Astrocyte (in vitro differentiated cells and primary cell): ENCODE data around the gene TCHHL1. TPM values are rescaled to one million over a fixed set of nuclear protein-coding genes. Genes with fewer than 3 reads are reported as not detected.

Experiments
- DNase-seq: peaks from one replicate; pipeline ENCODE4 v3.0.0-alpha.2; 2010; ENCODE audit warnings: low read depth
- FAIRE-seq: peaks from 2 replicates; lab custom pipeline; 2011; peaks lifted over from hg19 to GRCh38; lab: Jason Lieb, UNC
- H2AFZ ChIP-seq: 2 replicates; pipeline ENCODE4 v1.6.0; 2012; ENCODE audit warnings: low read depth, low read length, inconsistent platforms
- H3K27ac ChIP-seq: 2 replicates; pipeline ENCODE4 v1.5.1; 2011; ENCODE audit warnings: low read depth, low read length, inconsistent platforms
- H3K27me3 ChIP-seq: 2 replicates; pipeline ENCODE4 v1.6.0; 2011; ENCODE audit warnings: low read length, inconsistent platforms; ENCODE audit not compliant: insufficient read depth
- H3K36me3 ChIP-seq: 2 replicates; pipeline ENCODE4 v1.5.1; 2011; ENCODE audit warnings: low read length, inconsistent platforms; ENCODE audit not compliant: insufficient read depth
- H3K4me1 ChIP-seq: 2 replicates; pipeline ENCODE4 v1.5.1; 2011; ENCODE audit warnings: low read length, inconsistent platforms; ENCODE audit not compliant: insufficient read depth
- H3K4me2 ChIP-seq: 2 replicates; pipeline ENCODE4 v1.6.0; 2012; ENCODE audit warnings: low read length, inconsistent platforms
- H3K4me3 ChIP-seq: 2 replicates; pipeline ENCODE4 v1.5.1; 2011; ENCODE audit warnings: low read depth, mild to moderate bottlenecking, low read length, inconsistent platforms; ENCODE audit not compliant: insufficient read depth
- H3K79me2 ChIP-seq: 2 replicates; pipeline ENCODE4 v1.6.0; 2012; ENCODE audit warnings: mild to moderate bottlenecking, low read length, inconsistent platforms; ENCODE audit not compliant: insufficient read depth
- H3K9ac ChIP-seq: 2 replicates; pipeline ENCODE4 v1.6.0; 2012; ENCODE audit warnings: mild to moderate bottlenecking, low read length, inconsistent platforms
- H3K9me3 ChIP-seq: 2 replicates; pipeline ENCODE4 v1.5.1; 2012; ENCODE audit warnings: low read depth, mild to moderate bottlenecking, low read length, inconsistent platforms; ENCODE audit not compliant: insufficient read depth
- H4K20me1 ChIP-seq: 2 replicates; pipeline ENCODE4 v1.6.0; 2012; ENCODE audit warnings: low read length, inconsistent platforms; ENCODE audit not compliant: insufficient read depth
- H3K27ac Mint-ChIP-seq: one replicate; pipeline ENCODE4 v1.8.0; 2021; ENCODE audit warnings: mild to moderate bottlenecking, mixed read lengths; ENCODE audit not compliant: unreplicated experiment
- H3K27me3 Mint-ChIP-seq: one replicate; pipeline ENCODE4 v1.8.0; 2021; ENCODE audit warnings: low read depth, mixed read lengths; ENCODE audit not compliant: unreplicated experiment
- H3K36me3 Mint-ChIP-seq: one replicate; pipeline ENCODE4 v1.8.0; 2021; ENCODE audit warnings: low read depth, mixed read lengths; ENCODE audit not compliant: unreplicated experiment
- H3K4me1 Mint-ChIP-seq: one replicate; pipeline ENCODE4 v1.8.0; 2021; ENCODE audit warnings: low read depth, mixed read lengths; ENCODE audit not compliant: unreplicated experiment
- H3K4me3 Mint-ChIP-seq: one replicate; pipeline ENCODE4 v1.8.0; 2021; ENCODE audit warnings: mild to moderate bottlenecking, moderate library complexity, mixed read lengths; ENCODE audit not compliant: unreplicated experiment
- H3K9me3 Mint-ChIP-seq: one replicate; pipeline ENCODE4 v1.8.0; 2021; ENCODE audit warnings: mild to moderate bottlenecking, mixed read lengths; ENCODE audit not compliant: unreplicated experiment
- CTCF ChIP-seq: IDR thresholded peaks from 2 replicates; pipeline ENCODE4 v1.5.1; 2011; ENCODE audit warnings: low read depth, mild to moderate bottlenecking, inconsistent platforms, low read length, moderate library complexity; ENCODE audit not compliant: insufficient read depth
- EZH2 ChIP-seq: IDR thresholded peaks from 2 replicates; pipeline ENCODE4 v1.6.1; 2012; ENCODE audit warnings: mild to moderate bottlenecking, low read length, inconsistent platforms; ENCODE audit not compliant: insufficient read depth
- total RNA-seq: library from RNA; stranded (reverse); gene quantifications from 2 replicates; pipeline ENCODE4 v1.2.1, GENCODE V29; 2021

TCHHL1 gene
- total RNA-seq, 1 donor from 2014 or later, result not detected

- Mint-ChIP-seq H3K9me3 (peaks cover 5% of the 10 kb centered on the region), H3K4me3 (peak overlapping the region; percentile 100), H3K27me3 (no peaks in the 10 kb centered on the region), H3K4me1 (peaks cover 27% of the 10 kb centered on the region), H3K36me3 (peaks cover 30% of the 10 kb centered on the region), H3K27ac (peak overlapping the region; percentile 100)
- peaks cover 45% of the 10 kb centered on the region for H4K20me1 ChIP-seq
- H3K27me3 ChIP-seq, result peaks cover 3% of the 10 kb centered on the region
- no peaks in the 10 kb centered on the region for H3K9me3 ChIP-seq
- peaks cover 19% of the 10 kb centered on the region for H3K4me1 ChIP-seq
- peak overlapping the region; percentile 94 for H3K27ac ChIP-seq
- H3K79me2 ChIP-seq, result peaks cover 40% of the 10 kb centered on the region
- H3K9ac ChIP-seq, result peak overlapping the region; percentile 99
- H3K4me2 ChIP-seq, result peak overlapping the region; percentile 85
- peaks cover 26% of the 10 kb centered on the region for H3K36me3 ChIP-seq
- no peak overlapping the region for H2AFZ ChIP-seq
- peak overlapping the region; percentile 96 for H3K4me3 ChIP-seq
- no peak for FAIRE-seq
- peak; percentile 50 for DNase-seq
- TF ChIP-seq CTCF, result peak; percentile 74
- TF ChIP-seq EZH2, result no peak
Measured at GRCh38 chr1:152034654-152035538, 54.0 kb downstream of the TCHHL1 start.

- peak overlapping the region; percentile 94 for H3K27ac ChIP-seq
- peak overlapping the region; percentile 99 for H3K9ac ChIP-seq
Measured at GRCh38 chr1:152034324-152034653, 54.6 kb downstream of the TCHHL1 start.

More at GRCh38 chr1:152034324-152034653, 54.6 kb downstream of the TCHHL1 start:
- H3K4me3 ChIP-seq, result peak overlapping the region; percentile 96
- peaks cover 32% of the 10 kb centered on the region for H3K4me1 Mint-ChIP-seq
- TF ChIP-seq CTCF, result no peak
- no peak for TF ChIP-seq EZH2
- peaks cover 19% of the 10 kb centered on the region for H3K4me1 ChIP-seq
- no peaks in the 10 kb centered on the region for H3K27me3 ChIP-seq
- H3K79me2 ChIP-seq, result peaks cover 40% of the 10 kb centered on the region
- peaks cover 46% of the 10 kb centered on the region for H4K20me1 ChIP-seq
- H3K9me3 Mint-ChIP-seq, result peaks cover 5% of the 10 kb centered on the region
- H3K27ac Mint-ChIP-seq, result peak overlapping the region; percentile 29
- H2AFZ ChIP-seq, result no peak overlapping the region
- H3K4me3 Mint-ChIP-seq, result peak overlapping the region; percentile 100
- H3K27me3 Mint-ChIP-seq, result no peaks in the 10 kb centered on the region
- DNase-seq, result no peak
- H3K9me3 ChIP-seq, result no peaks in the 10 kb centered on the region
- no peak for FAIRE-seq
- H3K4me2 ChIP-seq, result peak overlapping the region; percentile 85
- H3K36me3 ChIP-seq, result peaks cover 26% of the 10 kb centered on the region
- peaks cover 34% of the 10 kb centered on the region for H3K36me3 Mint-ChIP-seq

Other genes starting within 250 kb of the TCHHL1 start
- gene C2CD4D, start 249.2 kb downstream of the TCHHL1 start, total RNA-seq, result 0.16 and 0.22 TPM in 2 replicates
- not detected in 2 replicates for gene THEM5, start 235.4 kb downstream of the TCHHL1 start, total RNA-seq
- gene THEM4, start 179.6 kb downstream of the TCHHL1 start, total RNA-seq, result 15.7 and 17.5 TPM in 2 replicates
- 1,137 and 1,257 TPM in 2 replicates for gene S100A10, start 95.2 kb downstream of the TCHHL1 start, total RNA-seq
- 1,415 and 1,482 TPM in 2 replicates for gene S100A11, start 52.1 kb downstream of the TCHHL1 start, total RNA-seq
- gene TCHH, start 26.4 kb upstream of the TCHHL1 start, total RNA-seq, result 0.70 and 0.86 TPM in 2 replicates
- gene RPTN, start 70.2 kb upstream of the TCHHL1 start, total RNA-seq, result 0.07 and 0.09 TPM in 2 replicates
- gene HRNR, start 135.1 kb upstream of the TCHHL1 start, total RNA-seq, result not detected in 2 replicates
- 2.8 and 4.4 TPM in 2 replicates for gene FLG, start 236.2 kb upstream of the TCHHL1 start, total RNA-seq